M059J (cell line): ENCODE results near the gene RNASEH2A. TPM values are rescaled to one million over a fixed set of nuclear protein-coding genes. Genes with fewer than 3 reads are reported as not detected.
A peak's percentile ranks its signal among the peaks of the same experiment; 100 is the strongest.
"Not testable (repeated sequence)": the region's sequence is repeated elsewhere in the genome, so short reads cannot be mapped to it uniquely, and the experiment has no call there.

Experiments
- DNase-seq: peaks from one replicate; pipeline ENCODE4 v3.0.0-alpha.2; 2012; ENCODE audit warnings: low read depth
- total RNA-seq: library from RNA; depleted of rRNA; stranded (reverse); fragments of >200 nt; shearing (Covaris generic); gene quantifications from 2 replicates; pipeline ENCODE4 v1.2.3, GENCODE V29; 2014

RNASEH2A gene
- total RNA-seq, 1 experiment from 2014 or later, result 62.8 TPM

DNA sequence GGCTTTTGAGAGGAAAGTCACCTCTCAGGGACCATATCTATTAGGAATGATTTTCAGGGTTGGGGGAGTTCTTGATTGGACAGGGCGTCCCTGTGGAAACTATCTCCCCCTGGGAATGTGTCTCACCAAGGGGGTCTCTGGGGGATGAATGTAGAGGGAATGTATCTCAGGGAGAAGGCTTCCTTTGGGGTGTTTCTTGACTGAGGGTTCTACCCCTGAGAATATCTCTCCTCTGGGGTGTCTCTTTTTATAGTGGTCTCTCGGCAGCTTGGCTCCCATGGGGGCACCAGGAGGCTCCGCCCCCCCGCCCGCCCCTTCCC is 27.0 kb downstream of the RNASEH2A start:
- DNase-seq, result no peak

DNA sequence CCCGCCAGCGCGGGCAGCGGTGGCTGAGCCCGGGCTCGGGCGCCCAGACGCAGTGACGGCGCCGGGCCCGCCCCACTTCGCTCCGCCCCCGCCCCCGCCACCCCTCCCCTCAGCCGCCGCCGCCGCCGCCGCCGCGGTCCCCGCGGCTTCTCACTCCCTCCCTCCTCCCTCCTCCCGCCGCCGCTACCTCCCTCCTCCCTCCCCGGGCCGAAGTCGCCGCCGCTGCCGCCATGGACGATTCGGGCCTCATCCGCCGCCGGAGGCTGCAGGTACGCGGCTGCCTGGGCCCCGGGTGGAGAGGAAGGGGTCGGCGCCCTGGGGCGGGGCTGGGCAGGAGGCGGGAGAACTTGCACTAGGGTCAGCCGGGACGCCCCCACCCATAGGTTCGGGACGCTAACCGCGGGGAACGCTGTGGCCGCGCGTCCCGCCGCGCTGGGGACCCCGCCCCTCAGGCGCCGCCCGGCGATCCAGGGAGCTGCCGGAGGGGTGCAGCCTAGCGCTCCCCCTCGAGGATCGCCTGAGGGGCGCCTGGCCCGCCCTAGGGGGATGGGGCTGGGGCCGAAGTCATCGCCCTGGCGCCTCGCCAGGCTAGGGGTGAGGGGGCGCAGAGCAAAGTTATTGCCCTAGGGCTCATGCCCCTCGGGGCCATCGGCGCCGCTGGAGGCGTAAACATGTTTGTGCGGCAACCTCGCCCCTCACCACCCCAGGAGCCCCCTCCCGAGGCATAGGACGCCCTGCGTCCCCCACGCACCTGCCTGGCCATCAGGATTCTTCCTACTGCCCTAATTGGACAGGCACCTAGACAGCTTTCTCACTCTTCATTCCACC is 27.6 kb downstream of the RNASEH2A start:
- no peak for DNase-seq

DNA sequence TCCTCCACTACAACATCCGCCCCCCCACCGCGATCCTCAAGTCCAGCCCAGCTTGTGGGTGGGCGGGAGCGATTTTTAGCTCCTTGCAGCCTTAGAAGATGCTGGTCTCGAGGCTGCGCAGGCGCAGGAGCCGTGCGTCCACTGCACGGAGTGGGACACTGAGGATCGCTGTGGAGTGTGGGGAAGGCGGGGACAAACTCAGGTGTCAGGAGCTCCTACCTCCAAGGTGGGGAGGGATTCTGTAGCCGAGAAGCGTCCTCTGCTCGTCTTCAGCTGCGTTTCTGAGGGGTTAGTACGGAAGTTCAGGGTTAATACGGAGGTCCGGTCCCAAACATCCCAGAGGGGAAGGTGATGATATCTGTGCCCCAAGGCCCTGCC is 28.2 kb downstream of the RNASEH2A start, which contains the start of gene RTBDN:
Gene RTBDN, minus strand, starts transcription at position 14 of the 378 bp plus-strand sequence. CDS start 4,600 bp downstream, outside the sequence.
- peak; percentile 23 for DNase-seq

DNA sequence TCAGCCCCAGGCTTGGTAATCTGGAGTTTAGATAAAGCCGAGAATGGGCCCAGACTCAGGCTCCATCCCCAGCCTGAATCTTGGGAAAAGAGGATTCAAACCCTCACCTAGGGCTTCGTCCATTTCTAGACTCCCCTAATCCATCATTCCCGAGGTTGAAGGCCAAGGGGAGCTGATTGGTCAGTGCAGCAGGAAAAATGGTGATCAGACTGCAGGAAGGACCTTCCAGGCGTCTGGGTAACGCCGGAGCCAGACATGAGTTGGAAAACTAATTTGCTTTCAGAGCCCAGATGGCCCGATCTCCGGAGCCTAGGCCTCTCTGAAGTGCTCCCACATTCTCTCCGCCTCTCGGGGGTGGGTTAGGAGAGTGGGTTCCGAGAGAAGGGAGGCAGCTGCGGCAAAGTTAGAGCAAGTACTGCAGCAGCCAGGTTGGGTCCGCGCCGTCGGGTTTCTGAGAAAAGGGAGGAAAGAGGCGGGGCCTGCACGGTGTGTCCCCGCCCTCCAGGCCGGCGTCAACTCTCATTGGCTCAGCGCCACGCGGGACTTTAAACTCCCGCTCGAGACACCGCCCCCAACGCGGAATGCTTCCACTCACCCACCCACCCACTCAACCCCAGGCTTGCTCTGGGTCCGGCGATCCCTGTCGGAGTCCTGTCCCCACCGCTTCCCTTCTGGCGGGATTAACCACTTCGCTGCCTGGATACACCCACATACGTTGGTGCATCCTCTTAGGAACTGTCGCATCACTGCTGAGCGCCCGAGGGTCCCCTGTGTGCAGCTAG is 28.8 kb downstream of the RNASEH2A start:
- DNase-seq, result peak; percentile 35

DNA sequence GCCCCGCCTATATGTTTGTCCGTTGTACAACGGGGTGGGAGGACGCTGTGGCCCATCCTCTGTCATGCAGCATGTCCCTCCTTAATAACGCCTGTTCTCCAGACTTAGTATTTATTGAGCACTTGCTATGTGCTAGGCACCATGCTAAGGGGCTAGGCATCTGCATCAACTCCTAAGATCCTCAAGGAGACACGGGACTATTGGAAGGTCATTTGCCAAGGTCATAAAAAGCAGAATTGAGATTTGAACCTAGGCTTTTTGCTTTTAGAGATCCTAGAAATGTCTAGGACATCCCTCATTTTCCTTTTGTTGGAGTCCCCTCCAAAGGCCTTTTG is 30.1 kb downstream of the RNASEH2A start:
- no peak for DNase-seq

DNA sequence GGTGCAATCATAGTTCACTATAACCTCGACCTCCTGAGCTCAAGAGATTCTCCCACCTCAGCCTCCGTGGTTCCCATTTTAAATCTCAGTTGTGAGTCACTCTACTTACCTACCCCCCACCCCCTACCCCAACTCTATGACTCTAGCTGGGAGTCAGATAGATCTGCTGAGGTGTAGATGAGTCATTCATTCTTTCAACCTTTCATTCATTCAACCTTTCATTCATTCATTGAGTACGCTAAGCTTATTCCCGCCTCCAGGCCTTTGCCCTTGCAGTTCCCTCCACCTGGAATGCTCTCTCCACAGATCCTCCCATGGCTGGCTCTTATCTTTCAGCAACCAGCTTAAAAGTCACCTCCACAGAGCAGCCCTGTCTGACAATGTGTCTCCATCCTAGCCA is 30.8 kb downstream of the RNASEH2A start:
- no peak for DNase-seq

DNA sequence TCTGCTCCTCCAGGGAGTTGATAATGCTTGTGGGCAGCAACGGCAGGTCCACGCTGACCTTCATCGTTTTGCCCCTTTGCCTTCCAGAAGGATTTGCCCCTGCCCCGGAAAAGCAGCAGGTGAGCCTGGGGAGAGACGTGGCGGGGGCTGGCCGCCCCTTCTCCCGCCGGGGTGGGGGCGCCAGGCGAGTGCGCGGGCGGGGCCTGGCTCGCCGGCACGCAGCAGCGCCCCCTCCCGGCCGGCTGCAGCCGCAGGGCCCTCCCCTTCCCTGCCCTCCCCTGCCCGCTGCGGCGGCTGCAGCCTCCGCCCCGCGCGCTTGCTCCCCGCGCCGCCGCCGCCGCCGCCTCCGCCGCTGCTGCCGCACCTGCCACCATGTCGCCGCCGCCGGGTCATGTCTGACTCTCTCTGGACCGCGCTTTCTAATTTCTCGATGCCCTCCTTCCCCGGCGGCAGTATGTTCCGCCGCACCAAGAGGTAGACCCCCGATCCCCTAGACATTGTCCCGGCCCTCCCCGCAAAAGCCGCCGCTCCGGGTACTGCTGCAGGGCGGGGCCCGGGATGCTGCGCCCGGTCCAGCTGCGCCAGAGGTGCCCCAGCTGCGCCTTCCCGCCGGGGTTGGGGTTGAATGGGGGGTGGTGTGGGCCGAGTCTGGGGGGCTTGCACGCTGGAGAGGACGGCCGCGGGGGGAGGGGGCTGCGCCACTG is 31.9 kb downstream of the RNASEH2A start, which contains the start of gene MAST1:
Gene MAST1, plus strand, starts transcription at position 334 of the 704 bp plus-strand sequence. Its CDS starts 58 bp downstream, at position 392.
- no peak for DNase-seq

DNA sequence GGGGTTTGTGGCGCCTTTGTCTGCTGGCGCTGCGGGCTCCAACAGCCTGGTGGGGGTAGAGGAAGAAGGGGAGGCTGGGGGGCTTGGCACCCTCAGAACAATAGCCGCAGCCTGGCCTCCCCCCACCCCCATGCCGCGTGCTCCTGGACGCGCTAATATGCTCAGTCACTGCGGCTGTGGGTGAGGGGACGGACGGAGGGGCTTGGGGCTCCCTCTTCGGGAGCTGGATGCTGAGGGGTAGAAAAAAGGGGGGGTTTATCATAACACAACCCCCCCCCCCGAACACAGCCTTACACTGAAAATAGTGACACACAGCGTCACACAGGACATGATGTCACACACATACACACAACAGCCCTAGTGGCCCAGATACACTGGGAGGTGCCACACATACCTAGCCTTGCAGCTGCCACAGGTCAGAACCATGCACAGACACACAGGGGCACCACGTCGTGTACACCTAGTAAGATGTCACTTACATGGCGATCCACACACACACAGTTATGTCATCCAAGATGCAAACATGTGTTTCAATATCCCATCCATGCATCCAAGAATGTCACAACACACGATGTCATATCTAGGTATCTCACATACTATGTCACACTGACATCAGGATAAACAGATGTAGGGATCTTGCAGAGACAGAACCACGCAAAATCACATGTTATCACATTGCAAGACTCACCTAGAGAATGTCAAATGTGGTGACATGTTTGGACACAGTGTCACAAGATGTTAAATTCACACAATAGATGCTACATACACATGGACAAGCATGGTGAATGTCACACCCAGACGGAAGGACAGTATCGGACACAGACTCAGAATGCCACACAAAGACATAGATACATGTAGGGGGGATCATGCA is 32.7 kb downstream of the RNASEH2A start:
- DNase-seq, result no peak

DNA sequence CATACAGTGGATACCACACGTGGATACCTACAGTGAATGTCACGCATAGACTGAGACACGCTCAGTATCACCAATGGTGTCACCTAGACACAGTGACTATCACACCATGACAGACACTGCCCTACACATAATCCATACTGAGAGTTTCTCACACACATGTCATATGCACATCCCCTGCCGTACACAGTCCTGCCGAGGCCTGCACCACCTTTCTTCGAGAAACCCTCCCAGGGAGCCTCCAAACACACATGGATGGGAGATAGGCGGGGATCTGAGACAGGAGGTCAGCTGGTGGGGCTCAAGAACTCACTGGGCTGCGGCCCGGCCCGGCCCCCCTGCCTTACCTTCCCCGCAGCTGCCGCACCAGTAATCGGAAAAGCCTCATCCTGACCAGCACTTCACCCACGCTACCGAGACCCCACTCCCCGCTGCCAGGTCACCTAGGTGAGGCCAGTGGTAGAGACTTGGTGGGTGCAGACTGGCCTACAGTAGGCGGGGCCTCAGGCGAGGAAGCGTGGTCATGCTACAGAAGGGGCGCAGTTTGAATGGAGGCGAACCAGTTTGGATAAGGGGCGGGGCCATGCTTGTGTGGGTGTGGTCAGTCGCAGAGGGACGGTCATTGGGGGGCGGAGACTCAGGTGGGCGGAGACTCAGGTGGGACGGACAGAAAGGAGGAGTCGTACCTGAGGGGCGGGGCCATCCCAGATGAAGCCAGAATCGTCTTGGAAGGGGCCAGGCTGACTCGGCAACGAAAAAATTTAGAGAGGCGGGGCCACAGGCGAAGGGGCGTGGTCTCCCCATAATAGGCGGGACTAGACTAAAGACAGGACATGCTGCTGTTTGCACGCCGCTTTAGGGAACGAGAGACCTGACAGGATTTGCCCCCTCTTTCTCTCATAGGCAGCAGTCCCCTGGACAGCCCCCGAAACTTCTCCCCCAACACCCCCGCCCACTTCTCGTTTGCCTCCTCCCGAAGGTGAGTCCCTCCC is 34.0 kb downstream of the RNASEH2A start:
- DNase-seq, result peak; percentile 56

DNA sequence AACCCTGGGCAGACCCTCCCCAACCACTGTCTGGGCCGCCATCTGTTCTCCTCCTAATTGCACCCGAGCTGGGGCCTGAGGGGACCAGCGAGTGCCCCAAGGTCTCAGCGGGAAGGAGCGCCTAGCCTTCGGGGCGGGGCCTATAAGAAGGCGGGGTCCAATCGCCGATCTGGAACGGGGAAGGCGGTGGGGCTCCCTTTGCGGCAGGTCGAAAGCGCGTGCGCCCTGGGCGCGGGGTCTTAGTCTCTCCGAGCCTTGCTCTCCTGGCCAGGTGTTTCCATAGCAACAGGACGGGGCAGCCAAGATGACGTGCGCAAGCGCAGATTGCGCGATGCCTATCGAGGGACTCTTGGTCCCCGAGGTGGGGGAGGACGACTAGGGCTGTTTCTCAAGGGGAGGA is 34.7 kb downstream of the RNASEH2A start:
- DNase-seq, result no peak

DNA sequence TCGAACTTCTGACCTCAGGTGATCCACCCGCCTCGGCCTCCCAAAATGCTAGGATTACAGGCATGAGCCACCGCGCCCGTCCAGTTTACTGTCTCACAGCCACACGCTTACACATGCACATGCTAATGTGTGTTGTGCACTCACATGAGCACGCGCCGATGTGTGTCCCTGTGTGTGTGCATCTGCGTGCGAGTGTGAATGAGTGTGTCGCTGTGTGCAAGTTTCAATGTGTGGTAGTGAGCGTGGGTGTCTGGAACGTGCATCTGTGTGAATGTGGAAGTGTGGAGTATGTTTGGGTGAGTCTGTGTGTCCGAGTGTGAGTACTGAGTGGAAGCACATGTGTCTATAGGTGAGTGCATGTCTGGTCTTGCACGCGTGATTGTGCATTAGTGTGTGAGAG is 36.1 kb downstream of the RNASEH2A start:
- DNase-seq, result no peak

DNA sequence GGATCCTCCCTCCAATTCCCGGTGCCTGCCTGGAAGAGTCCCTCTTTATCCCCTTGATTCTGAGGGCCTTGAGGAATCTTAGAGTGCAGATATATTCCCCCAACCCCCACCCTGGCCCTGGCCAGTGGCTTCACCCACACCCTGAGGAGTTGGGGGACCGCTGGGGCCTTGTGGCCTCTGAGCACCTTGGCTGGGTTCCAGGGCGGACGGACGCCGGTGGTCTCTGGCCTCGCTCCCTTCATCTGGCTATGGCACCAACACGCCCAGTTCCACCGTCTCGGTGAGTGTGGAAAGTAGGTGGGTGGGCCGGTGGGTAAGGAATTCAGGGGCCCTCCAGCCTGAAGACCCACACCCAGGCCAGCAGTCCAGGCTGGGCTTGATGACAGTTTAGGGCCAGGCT is 36.9 kb downstream of the RNASEH2A start:
- no peak for DNase-seq

DNA sequence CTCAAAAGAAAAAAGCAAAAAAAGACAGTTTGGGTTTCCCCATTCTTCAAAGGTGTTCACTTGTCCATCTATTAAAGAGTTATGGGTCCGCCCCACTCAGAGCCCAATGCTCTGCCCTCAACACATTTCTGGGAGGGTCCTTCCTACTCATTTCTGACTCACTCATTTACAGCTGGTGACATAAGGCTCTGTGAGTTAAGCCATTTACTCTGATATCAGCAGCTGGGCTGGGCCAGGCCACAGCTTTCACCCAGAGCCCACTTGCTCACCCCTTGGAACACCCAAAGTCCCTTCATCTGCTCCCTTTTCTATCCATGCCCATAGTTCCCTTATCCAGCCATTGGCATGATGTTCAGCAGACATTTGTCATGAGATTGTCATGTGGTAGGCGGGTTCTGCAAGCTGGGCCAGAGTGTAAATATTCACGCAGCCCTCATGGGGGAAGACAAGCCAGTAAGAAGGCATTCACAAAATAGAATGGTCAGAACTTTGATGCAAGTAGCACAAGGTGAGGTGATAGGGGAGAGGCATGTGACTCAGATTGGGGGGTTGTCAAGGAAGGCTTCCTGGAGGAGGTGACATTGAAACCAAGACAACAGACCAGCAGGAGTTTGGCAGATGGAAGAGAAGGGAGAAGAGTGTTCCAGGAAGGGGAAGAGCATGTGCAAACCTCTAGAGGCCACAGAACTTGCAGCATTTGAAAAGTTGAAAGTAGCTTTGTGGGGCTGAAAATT is 37.8 kb downstream of the RNASEH2A start:
- DNase-seq, result no peak

DNA sequence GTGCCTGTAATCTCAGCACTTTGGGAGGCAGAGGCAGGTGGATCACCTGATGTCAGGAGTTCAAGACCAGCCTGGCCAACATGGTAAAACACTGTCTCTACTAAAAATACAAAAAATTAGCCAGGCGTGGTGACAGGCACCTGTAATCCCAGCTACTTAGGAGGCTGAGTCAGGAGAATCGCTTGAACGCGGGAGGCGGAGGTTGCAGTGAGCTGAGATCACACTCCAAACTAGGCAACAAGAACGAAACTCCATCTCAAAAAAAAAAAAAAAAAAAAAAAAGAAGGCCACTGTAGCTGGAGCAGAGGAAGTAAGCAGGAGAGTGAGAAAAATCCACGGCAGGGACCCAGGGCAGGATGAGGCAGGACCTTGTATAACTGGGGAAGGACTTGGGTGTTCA is 40.2 kb downstream of the RNASEH2A start:
- DNase-seq, result not testable (repeated sequence)

DNA sequence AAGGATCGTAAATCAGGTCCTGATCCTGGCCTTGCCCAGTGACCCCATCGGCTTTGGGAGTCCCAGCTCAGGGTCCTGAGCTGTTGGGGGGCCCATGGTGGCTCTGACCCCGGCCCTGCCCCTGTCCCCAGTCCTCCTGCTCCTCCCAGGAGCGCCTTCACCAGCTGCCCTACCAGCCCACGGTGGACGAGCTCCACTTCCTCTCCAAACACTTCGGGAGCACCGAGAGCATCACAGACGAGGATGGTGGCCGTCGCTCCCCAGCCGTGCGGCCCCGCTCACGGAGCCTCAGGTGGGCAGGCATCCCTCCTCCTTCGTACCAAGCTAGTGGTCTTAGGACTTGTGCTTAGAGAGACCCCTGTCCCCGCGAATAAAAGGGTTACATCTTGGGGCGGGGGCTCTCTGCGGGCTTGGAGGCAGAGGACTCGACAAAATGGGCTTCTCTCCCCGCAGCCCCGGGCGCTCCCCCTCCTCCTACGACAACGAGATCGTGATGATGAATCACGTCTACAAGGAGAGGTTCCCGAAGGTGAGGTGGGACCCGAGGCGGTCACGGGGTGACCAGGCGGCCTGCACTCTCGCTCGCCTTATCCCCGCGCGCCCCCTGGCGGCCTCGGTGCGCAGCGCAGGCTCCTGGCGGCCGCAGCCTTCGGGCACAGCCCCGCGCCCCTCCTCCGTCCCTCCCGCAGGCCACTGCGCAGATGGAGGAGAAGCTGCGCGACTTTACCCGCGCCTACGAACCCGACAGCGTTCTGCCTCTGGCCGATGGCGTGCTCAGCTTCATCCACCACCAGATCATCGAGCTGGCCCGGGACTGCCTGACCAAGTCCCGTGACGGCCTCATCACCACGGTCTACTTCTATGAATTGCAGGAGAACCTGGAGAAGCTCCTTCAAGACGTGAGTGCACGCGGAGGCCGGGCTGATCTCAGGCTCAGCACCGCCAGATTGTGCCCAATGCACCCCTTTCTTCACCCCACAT is 41.1 kb downstream of the RNASEH2A start:
- DNase-seq, result peak; percentile 79

DNA sequence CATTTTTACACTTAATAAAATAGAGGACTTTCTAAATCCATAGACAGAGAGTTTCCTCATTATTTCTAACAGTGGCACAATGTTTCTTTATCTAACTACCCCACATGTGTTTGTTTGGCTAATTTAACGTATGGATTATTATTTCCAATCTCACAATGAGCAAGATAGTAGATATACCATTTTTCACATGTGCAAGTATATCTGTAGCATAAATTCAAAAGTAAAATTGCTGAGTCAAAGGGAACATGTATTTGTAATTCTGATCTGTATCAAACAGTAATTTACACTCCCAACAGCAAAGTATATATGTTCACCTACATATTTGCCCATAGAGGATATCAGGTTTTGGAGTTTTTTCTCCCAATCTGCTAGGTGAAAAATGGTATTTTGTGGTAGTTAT is 50.3 kb downstream of the RNASEH2A start:
- no peak for DNase-seq

DNA sequence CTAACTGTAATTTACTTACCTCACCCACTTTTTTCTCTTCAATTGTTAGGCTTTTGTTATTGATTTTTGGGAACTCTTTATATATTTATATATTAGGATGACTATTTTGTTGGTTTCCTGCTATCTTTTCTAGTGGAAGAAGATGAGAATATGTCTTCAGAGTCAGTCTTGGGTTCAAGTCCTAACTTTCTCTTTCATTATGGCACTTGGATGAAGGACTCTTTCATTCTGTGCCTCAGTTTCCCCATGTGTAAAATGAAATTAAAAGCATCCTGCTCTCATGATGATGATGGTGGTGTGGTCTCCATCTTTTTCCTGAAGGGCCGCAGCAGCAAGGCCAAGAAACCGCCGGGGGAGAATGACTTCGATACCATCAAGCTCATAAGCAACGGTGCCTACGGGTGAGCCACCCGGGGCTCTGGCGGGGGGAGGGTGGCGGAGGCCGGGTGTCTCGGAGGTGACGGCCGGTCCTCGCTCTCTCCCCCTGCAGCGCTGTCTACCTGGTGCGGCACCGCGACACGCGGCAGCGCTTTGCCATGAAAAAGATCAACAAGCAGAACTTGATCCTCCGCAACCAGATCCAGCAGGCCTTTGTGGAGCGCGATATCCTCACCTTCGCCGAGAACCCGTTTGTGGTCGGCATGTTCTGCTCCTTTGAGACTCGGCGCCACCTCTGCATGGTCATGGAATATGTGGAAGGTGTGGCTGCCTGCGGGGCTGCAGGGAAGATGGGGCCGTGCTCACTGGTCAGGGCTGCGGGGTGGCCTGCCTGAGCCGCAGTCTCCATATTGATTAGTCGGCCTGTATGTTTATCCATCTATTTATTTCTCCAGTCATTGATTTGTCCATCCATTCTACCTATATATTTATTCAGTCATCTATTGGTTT is 51.9 kb downstream of the RNASEH2A start:
- no peak for DNase-seq
